ENCODE results near the gene KLLN.

DNA sequence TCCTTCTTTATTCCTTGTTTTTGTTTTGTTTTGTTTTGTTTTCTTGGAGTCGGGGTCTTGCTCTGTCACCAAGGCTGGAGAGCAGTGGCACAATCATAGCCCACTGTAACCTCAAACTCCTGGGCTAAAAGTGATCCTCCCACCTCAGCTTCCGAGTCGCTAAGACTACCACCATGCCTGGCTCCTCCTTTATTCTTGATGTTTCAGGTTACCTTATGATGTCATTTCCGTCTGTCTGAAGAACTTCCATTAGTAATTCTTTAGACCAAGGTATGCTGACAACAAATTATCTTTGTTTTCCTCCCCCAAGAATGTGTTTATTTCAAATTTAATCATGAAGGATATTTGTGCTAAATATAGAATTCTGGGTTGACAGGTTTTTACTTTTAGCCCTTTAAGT, 27.2 kb downstream of the KLLN start:
- TF ChIP-seq, protein P1, sequence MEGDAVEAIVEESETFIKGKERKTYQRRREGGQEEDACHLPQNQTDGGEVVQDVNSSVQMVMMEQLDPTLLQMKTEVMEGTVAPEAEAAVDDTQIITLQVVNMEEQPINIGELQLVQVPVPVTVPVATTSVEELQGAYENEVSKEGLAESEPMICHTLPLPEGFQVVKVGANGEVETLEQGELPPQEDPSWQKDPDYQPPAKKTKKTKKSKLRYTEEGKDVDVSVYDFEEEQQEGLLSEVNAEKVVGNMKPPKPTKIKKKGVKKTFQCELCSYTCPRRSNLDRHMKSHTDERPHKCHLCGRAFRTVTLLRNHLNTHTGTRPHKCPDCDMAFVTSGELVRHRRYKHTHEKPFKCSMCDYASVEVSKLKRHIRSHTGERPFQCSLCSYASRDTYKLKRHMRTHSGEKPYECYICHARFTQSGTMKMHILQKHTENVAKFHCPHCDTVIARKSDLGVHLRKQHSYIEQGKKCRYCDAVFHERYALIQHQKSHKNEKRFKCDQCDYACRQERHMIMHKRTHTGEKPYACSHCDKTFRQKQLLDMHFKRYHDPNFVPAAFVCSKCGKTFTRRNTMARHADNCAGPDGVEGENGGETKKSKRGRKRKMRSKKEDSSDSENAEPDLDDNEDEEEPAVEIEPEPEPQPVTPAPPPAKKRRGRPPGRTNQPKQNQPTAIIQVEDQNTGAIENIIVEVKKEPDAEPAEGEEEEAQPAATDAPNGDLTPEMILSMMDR (IDR thresholded peaks at IDR 0.05): no peak
- TF ChIP-seq POLR2A (IDR thresholded peaks at IDR 0.05): no peak

All from adrenal gland (tissue), 5 donors.